Neural cell (in vitro differentiated cells): ENCODE data around the gene TAS2R1. TPM values are rescaled to one million over a fixed set of nuclear protein-coding genes. Genes with fewer than 3 reads are reported as not detected.

ENCODE experiments used
- H2AFZ ChIP-seq: fragments of 200-600, 300-800 bp; sonication (generic), shearing (Covaris generic); 2 replicates; pipeline ENCODE4 v1.6.0; 2014; ENCODE audit warnings: low read depth, mild to moderate bottlenecking, antibody characterized with exemption, low read length, moderate library complexity
- H3F3A ChIP-seq: fragments of 200-600 bp; shearing (Covaris generic); 2 replicates; pipeline ENCODE4 v1.6.1; 2016; ENCODE audit warnings: mild to moderate bottlenecking, moderate library complexity, mixed read lengths, antibody characterized with exemption, low read length; ENCODE audit not compliant: insufficient read depth, poor library complexity, severe bottlenecking
- H3K27ac ChIP-seq: fragments of 200-600, 300-800 bp; sonication (generic), shearing (Covaris generic); 2 replicates; pipeline ENCODE4 v1.5.1; 2014; ENCODE audit warnings: mild to moderate bottlenecking, low read length, moderate library complexity
- H3K27me3 ChIP-seq: fragments of 300-800, 200-600 bp; sonication (generic), shearing (Covaris generic); 2 replicates; pipeline ENCODE4 v1.6.0; 2014; ENCODE audit warnings: mild to moderate bottlenecking, low read depth, low read length, moderate library complexity; ENCODE audit not compliant: insufficient read depth
- H3K36me3 ChIP-seq: fragments of 300-800, 200-600 bp; sonication (generic), shearing (Covaris generic); 2 replicates; pipeline ENCODE4 v1.5.1; 2014; ENCODE audit warnings: mild to moderate bottlenecking, antibody characterized with exemption, low read length, moderate library complexity; ENCODE audit not compliant: insufficient read depth
- H3K4me2 ChIP-seq: fragments of 300-800, 200-600 bp; sonication (generic), shearing (Covaris generic); 2 replicates; pipeline ENCODE4 v1.6.0; 2014; ENCODE audit warnings: mild to moderate bottlenecking, low read length
- H3K4me3 ChIP-seq: fragments of 300-800, 200-600 bp; sonication (generic), shearing (Covaris generic); 2 replicates; pipeline ENCODE4 v1.5.1; 2014; ENCODE audit warnings: mild to moderate bottlenecking, low read length, moderate library complexity
- H3K79me2 ChIP-seq: fragments of 200-600 bp; shearing (Covaris generic); replicated peaks from 2 replicates; pipeline ENCODE4 v1.6.0; 2014; ENCODE audit warnings: mild to moderate bottlenecking, low read length, moderate library complexity; ENCODE audit not compliant: insufficient read depth
- H3K9ac ChIP-seq: fragments of 300-800, 200-600 bp; sonication (generic), shearing (Covaris generic); 2 replicates; pipeline ENCODE4 v1.6.1; 2016; ENCODE audit warnings: mild to moderate bottlenecking, low read length, mixed read lengths
- H3K9me2 ChIP-seq: fragments of 200-600 bp; shearing (Covaris generic); 2 replicates; pipeline ENCODE4 v1.6.1; 2016; ENCODE audit warnings: mild to moderate bottlenecking, low read length, mixed read lengths; ENCODE audit not compliant: insufficient read depth
- H3K9me3 ChIP-seq: fragments of 200-600, 300-800 bp; sonication (generic), shearing (Covaris generic); 2 replicates; pipeline ENCODE4 v1.6.1; 2016; ENCODE audit warnings: mild to moderate bottlenecking, mixed run types, low read length, moderate library complexity, mixed read lengths
- H4K20me1 ChIP-seq: fragments of 200-600 bp; shearing (Covaris generic); 2 replicates; pipeline ENCODE4 v1.6.1; 2016; ENCODE audit warnings: mild to moderate bottlenecking, mixed run types; ENCODE audit not compliant: insufficient read depth
- CTCF ChIP-seq: fragments of 450-650 bp; IDR thresholded peaks from 2 replicates; pipeline ENCODE4 v1.5.1; 2014; ENCODE audit warnings: antibody characterized with exemption, mild to moderate bottlenecking, moderate library complexity; ENCODE audit not compliant: poor library complexity, severe bottlenecking
- EP300 ChIP-seq: fragments of 450-650 bp; conservative IDR thresholded peaks from 2 replicates; pipeline ENCODE4 v1.6.1; 2014; ENCODE audit warnings: antibody characterized with exemption, mild to moderate bottlenecking, moderate library complexity; ENCODE audit not compliant: poor library complexity, severe bottlenecking
- EZH2 ChIP-seq: fragments of 200-600, 300-800 bp; shearing (Covaris generic), sonication (generic); IDR thresholded peaks from 2 replicates; pipeline ENCODE4 v1.6.1; 2014; ENCODE audit warnings: antibody characterized with exemption, low read length, borderline replicate concordance, mild to moderate bottlenecking; ENCODE audit not compliant: insufficient read depth, poor library complexity, severe bottlenecking
- MXI1 ChIP-seq: fragments of 450-650 bp; conservative IDR thresholded peaks from 2 replicates; pipeline ENCODE4 v1.6.1; 2014; ENCODE audit warnings: antibody characterized with exemption, mild to moderate bottlenecking; ENCODE audit not compliant: poor library complexity, severe bottlenecking
- POLR2AphosphoS5 ChIP-seq: IDR thresholded peaks from 2 replicates; pipeline ENCODE4 v1.6.1; 2012
- RAD21 ChIP-seq: fragments of 450-650 bp; conservative IDR thresholded peaks from 2 replicates; pipeline ENCODE4 v1.6.1; 2014; ENCODE audit warnings: antibody characterized with exemption, mild to moderate bottlenecking, moderate library complexity
- SMC3 ChIP-seq: fragments of 450-650 bp; conservative IDR thresholded peaks from 2 replicates; pipeline ENCODE4 v1.6.1; 2014; ENCODE audit warnings: antibody characterized with exemption, mild to moderate bottlenecking, moderate library complexity; ENCODE audit not compliant: poor library complexity
- TAF1 ChIP-seq: IDR thresholded peaks from 2 replicates; pipeline ENCODE4 v1.6.1; 2012; ENCODE audit warnings: low read depth
- polyA plus RNA-seq: library from polyadenylated mRNA; depleted of rRNA; stranded (reverse); fragments of >200 nt; gene quantifications from 2 replicates; pipeline ENCODE4 v1.2.3, GENCODE V29; 2014
- TF ChIP-seq, protein P1 (sequence below): IDR thresholded peaks from 2 replicates; pipeline ENCODE4 v1.6.1; 2012; ENCODE audit warnings: borderline replicate concordance

The TAS2R1 gene
- polyA plus RNA-seq, 1 donor from 2014 or later: 0.41 TPM

DNA sequence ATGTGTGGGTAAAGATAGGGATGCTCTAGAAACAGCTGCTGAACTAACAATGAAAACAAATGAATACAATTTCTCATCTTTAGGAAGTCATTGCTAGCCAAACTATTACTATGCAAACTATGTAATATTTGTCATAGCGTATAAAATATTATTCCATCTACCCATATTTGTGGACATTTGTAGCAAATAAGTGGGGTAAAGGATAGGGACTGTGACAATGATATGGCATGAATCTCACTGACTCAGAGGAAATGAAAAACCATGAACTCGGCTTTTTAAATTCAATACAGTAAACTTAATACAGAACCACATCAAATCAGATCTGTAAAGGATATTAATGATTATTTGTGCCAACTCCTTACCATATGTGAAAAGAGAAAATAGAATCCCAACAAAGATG lies 16.7 kb upstream of the TAS2R1 start:
- Histone ChIP-seq H3K36me3 (no peaks in the 10 kb centered on the region), H2AFZ (no peak overlapping the region), H3K79me2 (no peaks in the 10 kb centered on the region), H3K9me3 (no peaks in the 10 kb centered on the region), H3K9me2 (no peaks in the 10 kb centered on the region), H4K20me1 (no peaks in the 10 kb centered on the region), H3K27me3 (no peaks in the 10 kb centered on the region), H3K9ac (no peak overlapping the region), H3K4me2 (no peak overlapping the region), H3K27ac (no peak overlapping the region), H3K4me3 (no peak overlapping the region), H3F3A (no peaks in the 10 kb centered on the region)
- no peak for TF ChIP-seq TAF1

DNA sequence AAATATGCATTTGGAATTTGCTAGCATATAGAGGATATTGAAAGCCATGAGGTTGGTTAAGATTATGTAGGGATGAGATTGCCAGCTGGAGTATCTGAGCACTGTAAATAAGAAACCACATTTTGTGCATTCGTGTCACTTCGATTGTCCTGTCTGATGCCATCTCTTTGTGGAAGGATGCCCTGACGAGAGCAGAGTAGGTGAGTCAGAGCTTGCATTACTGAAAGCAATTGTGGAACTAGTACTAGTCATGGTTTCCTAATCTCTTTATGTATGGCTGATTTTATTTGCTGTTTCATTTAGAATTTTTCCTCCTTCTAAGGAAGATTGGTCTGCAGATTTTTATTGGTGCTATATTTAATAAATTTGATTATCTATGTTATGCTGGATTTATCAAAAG lies 14.5 kb upstream of the TAS2R1 start:
- no peak overlapping the region for H3K27ac ChIP-seq
- no peaks in the 10 kb centered on the region for H3K9me2 ChIP-seq
- H3K9me3 ChIP-seq: no peaks in the 10 kb centered on the region
- no peaks in the 10 kb centered on the region for H3K79me2 ChIP-seq
- no peak for TF ChIP-seq SMC3
- no peak for TF ChIP-seq TAF1
- no peak for TF ChIP-seq EZH2
- no peak for TF ChIP-seq EP300
- no peak for TF ChIP-seq RAD21
- no peak for TF ChIP-seq CTCF
- no peak for TF ChIP-seq MXI1
- TF ChIP-seq, protein P1, sequence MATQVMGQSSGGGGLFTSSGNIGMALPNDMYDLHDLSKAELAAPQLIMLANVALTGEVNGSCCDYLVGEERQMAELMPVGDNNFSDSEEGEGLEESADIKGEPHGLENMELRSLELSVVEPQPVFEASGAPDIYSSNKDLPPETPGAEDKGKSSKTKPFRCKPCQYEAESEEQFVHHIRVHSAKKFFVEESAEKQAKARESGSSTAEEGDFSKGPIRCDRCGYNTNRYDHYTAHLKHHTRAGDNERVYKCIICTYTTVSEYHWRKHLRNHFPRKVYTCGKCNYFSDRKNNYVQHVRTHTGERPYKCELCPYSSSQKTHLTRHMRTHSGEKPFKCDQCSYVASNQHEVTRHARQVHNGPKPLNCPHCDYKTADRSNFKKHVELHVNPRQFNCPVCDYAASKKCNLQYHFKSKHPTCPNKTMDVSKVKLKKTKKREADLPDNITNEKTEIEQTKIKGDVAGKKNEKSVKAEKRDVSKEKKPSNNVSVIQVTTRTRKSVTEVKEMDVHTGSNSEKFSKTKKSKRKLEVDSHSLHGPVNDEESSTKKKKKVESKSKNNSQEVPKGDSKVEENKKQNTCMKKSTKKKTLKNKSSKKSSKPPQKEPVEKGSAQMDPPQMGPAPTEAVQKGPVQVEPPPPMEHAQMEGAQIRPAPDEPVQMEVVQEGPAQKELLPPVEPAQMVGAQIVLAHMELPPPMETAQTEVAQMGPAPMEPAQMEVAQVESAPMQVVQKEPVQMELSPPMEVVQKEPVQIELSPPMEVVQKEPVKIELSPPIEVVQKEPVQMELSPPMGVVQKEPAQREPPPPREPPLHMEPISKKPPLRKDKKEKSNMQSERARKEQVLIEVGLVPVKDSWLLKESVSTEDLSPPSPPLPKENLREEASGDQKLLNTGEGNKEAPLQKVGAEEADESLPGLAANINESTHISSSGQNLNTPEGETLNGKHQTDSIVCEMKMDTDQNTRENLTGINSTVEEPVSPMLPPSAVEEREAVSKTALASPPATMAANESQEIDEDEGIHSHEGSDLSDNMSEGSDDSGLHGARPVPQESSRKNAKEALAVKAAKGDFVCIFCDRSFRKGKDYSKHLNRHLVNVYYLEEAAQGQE: no peak
- no peak for TF ChIP-seq POLR2AphosphoS5
- no peak overlapping the region for H3K4me2 ChIP-seq
- no peaks in the 10 kb centered on the region for H3K27me3 ChIP-seq
- no peak overlapping the region for H2AFZ ChIP-seq
- no peaks in the 10 kb centered on the region for H4K20me1 ChIP-seq
- no peak overlapping the region for H3K4me3 ChIP-seq
- H3K9ac ChIP-seq: no peak overlapping the region
- no peaks in the 10 kb centered on the region for H3F3A ChIP-seq
- H3K36me3 ChIP-seq: no peaks in the 10 kb centered on the region

GRCh38 chr5:9642621-9643020 lies 12.5 kb upstream of the TAS2R1 start:
- Histone ChIP-seq H3K27ac (peak overlapping the region; percentile 46), H3K9ac (no peak overlapping the region), H3K4me3 (peak overlapping the region; percentile 31), H3K36me3 (no peaks in the 10 kb centered on the region), H3K9me3 (no peaks in the 10 kb centered on the region), H2AFZ (no peak overlapping the region), H3K27me3 (no peaks in the 10 kb centered on the region), H4K20me1 (no peaks in the 10 kb centered on the region), H3K9me2 (no peaks in the 10 kb centered on the region), H3F3A (no peaks in the 10 kb centered on the region), H3K4me2 (no peak overlapping the region), H3K79me2 (no peaks in the 10 kb centered on the region)
- TF ChIP-seq RAD21 (no peak), EP300 (no peak), TAF1 (no peak), MXI1 (no peak), POLR2AphosphoS5 (no peak), CTCF (no peak), EZH2 (no peak), SMC3 (no peak)
- TF ChIP-seq, protein P1: no peak
